HuH-7 (cell line): ENCODE data around the gene OXLD1.
"Not testable (repeated sequence)": the region's sequence is repeated elsewhere in the genome, so short reads cannot be mapped to it uniquely, and the experiment has no call there.

ENCODE experiments used
- DNase-seq: peaks from one replicate; pipeline ENCODE4 v3.0.0; 2011; ENCODE audit warnings: low spot score

Gene OXLD1

DNA sequence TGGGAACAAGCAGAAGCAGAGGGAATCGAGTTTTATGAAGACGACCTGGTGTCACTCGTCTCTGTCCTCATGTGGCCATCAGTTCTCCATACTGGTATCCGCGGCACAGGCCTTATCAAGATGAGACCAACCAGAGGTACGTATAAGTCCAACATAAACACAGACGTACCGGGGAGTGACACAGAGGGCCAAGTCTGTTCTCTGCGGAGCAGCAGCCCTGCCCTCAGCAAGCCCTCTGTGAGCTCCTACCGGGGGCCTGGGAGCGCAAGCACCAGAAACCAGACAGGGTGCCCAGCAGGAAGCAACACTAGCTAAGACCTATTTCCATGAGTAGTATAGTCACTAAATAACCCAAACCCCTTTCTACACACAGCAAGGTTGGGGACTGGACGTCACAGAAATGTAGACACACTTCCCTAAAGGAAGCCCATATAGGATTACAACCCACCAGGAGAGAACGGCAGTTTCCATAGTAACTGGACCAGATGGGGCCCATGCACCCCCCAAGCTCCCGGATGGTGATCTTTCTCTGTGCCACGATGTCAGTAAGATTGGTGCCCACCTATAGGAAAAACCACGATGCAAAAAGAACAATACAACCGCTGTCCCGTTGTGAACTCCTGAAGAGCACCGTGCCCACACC is 16.3 kb upstream of the OXLD1 start:
- no peak for DNase-seq

DNA sequence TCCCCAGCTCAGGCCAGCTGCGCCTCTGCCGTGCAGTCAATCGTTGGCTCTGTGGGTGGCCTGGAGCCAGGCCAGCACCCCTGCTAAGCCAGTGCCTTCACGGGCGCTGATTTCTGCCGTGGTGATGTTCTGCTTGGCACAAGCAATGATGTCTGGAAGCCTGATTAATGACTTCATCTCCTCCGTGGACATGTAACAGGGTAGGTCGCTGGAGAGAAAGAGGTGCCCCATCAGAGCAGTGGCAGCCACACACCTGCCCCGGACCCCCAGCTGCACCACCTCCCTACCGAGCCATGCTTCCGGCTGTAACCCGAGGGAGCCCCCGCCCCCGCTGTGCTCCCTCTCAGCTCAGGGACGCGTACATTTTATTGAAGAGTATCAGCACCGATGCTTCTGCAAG is 15.3 kb upstream of the OXLD1 start:
- no peak for DNase-seq

DNA sequence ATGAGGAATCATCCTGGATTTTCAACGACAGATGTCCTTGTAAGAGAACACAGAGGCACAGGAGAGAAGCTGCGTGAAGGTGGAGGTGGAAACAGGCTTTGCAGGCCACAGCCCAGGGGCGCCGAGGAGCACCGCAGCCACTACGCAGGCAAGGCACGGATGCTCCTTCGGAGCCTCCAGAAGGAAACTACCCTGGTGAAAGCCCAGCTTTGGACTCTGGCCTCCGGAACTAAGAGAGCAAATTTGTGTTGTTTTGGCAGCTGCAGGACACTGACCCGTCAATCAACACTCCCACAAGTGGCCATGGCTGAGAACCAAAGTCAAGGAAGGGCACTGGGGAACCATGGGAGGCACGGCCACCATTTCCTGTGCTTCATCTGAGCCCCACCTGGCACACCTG is 13.7 kb upstream of the OXLD1 start:
- no peak for DNase-seq

DNA sequence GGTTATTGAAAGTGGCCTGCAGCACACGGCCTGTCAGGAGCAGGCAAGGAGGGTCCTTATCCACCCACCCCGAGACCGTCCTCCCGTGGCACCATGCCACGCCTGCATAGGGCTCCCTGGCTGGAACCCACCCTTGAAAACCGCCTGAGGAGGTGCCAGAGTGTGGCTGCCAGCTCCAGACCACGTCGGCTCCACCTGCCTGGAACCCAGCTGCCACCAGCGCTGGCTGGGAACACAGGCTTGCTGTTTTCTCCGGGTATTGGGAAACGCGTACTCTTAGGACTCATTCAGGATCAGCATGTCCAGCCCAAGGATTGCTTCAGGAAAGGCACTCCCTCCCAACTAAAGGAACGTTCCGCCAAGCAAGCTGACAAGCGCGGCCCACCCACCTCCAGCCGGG is 10.5 kb upstream of the OXLD1 start:
- DNase-seq: no peak

DNA sequence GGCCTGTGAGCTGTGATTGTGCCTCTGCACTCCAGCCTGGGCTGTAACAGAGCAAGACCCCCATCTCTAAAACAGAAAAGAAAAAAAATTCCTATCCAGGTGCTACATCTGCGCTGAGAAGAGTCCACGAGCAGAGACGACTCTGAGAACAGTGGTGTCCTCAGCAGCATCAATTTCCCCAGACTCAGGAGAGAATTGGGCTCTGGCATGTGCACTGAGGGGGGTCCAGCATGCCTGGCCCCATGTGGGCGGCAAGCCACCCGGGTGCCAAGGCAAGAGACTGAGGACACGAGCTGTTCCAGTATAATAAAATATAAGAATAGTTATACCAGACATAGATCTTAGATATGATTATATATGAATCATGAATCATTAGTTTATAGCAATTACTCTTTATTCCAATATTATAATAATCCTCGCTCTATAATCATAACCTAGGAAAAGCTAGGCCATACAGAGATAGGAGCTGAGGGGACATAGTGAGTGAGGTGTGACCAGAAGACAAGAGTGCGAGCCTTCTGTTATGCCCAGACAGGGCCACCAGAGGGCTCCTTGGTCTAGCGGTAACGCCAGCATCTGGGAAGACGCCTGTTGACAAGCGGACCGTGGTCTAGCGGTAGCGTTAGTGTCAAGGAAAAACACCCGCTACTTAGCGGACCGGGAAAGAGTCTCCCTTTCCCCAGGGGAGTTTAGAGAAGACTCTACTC is 9.3 kb upstream of the OXLD1 start:
- DNase-seq: not testable (repeated sequence)

DNA sequence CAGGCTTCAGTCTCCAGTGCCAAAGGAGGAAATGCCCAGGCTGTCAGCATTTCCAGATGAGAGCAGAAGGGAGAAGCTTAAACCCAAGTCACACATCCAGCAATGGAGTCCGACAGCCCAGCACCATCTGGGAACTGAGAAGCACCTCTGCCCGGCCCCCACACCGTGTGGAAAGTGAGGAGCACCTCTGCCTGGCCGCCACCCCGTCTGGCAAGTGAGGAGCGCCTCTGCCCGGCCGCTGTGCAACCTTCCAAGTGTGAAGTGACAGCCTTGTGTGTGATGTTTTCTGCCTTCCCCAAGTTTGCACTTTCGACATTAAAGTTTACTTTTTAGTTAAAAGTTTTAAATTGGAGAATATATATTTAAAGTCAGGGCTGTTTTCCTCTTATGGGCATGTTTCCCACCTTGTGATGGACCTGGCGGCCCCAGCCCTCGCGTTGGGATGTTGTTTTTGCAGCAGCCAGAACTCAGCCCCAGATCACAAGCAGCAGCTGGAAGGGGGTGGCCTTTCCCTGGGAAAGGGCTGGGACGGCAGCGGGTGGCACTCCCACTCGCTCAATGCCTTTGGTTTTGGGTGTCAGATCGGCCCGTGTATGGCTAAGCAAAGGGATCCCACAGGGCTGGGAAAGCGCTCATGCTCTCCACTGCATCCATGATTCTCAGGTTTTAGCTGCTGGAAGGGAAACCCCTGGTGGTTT is 7.3 kb upstream of the OXLD1 start:
- no peak for DNase-seq

DNA sequence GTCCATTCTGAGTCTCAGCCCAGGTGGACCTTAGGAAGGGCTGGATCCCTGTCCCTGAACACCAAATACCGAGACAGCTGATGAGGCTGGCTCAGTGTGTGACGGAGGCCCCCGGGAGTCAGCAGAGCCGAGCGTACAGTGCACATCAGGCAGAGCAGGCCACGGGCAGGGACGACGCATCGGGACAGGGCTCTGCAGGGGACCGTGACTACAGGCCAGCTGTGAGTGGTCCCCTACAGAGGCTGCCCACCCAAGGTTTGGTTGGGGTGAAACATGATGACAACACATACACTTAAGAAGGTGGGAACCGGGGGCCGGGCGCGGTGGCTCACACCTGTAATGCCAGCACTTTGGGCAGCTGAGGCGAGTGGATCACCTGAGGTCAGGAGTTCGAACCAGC is 6.5 kb upstream of the OXLD1 start:
- DNase-seq: no peak

DNA sequence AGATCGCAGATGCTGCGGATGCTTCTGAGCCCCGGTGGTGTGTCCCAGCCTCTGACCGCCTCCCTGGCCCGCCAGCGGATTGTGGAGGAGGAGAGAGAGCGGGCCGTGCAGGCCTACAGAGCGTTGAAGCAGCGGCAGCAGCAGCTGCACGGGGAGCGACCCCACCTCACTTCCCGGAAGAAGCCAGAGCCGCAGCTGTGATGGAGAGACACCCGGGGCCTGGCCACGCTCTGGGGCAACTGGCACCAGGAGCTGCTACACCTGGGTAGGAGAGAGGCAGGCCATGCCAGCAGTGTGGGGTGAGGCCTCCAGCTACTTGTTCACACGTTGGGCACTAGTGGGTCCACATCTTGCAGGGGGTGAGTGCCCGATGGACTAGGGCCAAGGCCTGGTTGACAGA is 6.1 kb upstream of the OXLD1 start:
- no peak for DNase-seq

DNA sequence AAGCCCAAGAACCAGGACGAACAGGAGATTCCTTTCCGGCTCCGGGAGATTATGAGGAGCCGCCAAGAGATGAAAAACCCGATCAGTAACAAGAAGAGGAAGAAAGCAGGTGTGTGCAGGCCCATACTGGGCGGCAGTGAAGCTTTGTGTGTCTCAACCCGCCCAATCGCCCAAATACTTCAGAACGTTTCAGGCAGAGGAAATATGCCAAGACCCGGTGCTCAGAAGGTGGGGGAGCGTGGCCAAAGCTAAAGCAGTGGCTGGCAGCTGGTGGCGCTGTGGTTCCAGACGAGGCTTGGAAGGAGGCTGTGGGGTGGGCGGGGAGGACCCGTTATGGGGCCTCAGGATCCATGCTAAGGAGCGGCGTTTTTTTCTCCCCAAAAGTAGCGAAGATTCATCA is 1.3 kb upstream of the OXLD1 start:
- no peak for DNase-seq

DNA sequence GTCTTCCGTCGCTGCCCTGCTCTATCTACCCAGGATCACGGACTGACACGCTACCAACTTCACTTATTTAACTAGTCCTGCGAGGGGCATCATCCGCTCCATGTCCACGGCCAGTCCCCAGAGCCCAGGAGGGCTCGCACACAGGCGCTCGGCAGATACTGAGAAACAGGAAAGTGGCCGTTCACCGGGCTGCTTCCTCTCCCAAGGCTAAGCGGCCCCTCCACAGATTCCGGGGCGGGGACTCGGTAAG is 388 bp downstream of the OXLD1 start:
- DNase-seq: no peak

DNA sequence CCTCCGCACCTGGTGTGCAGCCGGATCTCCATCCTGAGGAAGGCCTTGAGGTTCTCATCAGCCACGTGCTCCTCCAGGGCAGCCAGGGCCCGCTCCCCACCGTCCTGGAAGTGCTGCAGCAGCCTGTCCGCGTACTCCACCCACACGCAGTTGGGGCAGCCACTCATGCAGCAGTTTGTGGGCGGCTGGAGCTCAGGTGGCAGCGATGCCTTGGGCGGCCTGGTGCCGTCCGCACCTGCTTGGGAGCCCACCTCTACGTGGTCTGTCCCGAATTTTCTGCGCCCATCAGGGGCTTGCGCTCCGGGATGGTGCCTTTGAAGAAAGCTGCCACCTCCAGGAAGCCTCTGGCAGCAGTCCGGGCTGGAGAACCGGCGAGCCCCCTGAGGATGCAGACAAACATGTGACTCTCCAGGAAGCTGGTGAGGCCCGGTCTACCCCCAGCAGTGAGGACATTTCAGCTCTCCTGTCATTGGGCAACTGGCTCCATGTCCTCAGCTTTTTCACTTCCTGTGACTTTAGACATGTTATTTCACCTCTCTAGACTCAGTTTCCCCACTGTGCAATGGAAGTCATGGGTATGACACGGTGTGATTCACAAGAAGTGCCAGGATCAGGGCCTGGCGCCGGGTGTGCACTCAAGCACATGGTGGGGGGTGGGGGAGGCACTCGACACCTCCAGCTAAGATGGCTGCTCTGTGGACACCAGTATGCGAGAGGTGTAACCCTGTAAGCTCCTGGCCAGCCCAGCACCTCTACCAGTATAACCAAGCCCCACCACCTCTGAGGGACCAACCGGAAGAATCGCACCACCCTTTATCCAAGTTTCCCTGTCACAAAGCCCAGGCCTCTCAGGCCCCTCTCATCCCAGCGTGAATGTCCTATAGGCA is 957 bp downstream of the OXLD1 start:
- peak; percentile 49 for DNase-seq

DNA sequence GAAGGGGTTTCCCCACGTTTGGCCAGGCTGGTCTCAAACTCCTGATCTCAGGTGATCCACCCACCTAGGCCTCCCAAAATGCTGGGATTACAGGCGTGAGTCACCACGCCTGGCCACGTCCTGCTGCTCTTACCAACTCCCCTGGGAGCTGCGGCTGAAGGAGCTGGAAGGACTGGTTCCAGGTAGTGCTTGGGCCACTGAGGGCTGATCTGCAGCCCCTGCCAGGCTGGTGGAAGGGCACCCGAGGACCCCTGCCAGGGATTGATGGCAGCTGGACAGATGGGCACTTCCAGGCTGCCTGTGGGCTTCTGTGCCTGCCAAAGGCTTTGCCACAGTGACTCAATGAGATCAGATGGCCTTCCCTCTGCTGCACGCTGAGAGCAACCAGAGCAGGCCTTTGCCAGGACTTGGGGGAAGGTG is 2.3 kb downstream of the OXLD1 start:
- no peak for DNase-seq

DNA sequence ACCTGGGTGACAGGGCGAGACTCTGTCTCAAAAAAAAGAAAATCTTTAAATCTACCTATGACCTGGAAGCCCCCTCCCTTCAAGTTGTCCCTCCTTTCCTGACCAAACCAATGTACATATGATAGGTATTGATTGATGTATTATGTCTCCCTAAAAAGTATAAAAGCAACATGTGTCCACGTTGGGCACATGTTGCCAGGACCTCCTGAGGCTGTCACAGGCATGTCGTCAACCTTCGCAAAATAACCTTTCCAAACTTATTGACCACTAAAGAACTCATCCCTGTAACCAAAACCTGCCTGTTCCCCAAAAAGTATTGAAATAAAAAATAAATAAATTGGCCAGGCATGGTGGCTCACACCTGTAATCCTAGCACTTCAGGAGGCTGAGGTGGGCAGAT is 4.4 kb downstream of the OXLD1 start:
- no peak for DNase-seq

DNA sequence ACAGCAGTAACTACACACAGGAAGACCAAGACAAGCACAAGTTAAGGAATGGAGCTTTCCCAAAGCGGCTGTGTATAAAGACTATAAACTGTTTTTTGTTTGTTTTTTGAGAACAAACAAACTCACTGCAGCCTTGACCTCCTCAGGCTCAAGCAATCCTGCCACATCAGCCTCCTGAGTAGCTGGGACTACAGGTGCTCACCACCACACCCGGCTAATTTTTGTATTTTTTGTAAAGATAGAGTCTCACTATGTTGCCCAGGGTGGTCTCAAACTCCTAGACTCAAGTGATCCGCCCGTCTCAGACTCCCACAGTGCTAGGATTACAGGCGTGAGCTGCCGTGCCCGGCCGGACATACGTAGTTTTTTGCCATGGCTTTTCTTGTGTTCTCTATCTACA is 6.0 kb downstream of the OXLD1 start:
- DNase-seq: no peak

DNA sequence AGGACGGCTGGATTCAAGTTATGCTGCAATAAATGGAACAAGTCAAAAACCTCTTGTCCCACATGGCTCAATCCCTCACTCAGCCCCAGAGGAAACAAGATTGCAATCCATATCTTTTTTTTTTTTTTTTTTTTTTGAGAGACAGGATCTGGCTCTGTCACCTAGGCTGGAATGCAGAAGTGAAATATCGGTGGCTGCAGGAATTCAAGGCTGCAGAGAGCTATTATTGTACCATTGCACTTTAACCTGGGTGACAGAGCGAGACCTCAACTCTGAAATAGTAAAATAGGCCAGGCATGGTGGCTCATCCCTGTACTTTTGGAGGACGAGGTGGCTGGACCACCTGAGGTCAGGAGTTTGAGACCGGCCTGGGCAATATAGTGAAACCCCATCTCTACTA is 7.4 kb downstream of the OXLD1 start:
- DNase-seq: no peak

DNA sequence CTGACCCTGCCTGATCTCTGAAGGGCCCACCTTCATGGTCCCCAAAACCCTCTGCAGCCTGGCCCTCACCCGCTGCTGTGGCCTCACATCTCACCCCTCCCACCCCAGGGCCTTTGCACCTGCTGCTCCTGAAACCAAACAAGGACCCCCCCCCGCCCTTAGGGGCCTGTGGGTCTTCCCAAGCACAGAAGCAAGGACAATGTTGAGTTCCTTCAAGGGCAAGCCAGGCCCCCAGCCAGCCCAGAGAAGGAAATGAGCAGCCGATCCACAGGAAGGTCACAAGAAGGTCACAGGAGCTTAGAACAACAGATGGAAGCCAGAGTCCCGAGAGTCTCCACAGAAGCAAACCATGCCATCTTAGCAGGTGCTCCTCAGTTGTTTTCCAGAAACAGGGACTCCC is 9.6 kb downstream of the OXLD1 start:
- DNase-seq: no peak

DNA sequence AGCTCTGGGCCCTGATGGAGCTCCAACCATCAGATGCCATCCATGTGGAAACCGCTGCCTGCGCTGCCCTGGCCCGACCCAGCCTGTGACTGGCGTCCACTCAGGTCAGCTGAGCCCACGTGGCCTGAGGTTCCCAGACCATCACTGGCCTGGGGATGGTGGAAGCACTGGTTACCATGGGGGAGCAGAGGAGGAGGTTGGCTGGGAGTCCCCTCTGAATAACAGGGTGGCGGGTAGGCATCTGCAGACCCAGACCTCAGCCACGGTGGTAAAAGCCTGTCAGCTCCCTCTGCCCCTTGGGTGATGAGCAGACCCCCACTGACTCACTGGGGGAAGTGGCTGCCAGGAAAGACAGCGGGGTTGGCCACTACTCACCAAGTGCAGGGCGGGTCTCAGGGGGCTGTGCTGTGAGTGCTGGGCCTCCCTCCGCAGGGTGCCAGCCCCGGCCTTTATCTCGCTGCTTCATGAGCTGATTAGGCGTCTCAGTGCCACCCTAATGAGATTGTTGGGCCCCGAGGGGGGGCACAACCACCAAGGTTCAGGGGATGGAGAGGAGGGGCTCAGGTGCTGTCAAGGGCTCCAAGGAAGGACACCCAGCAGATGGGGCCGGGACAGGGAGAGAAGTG is 10.2 kb downstream of the OXLD1 start, which contains the start of gene PDE6G:
PDE6G (minus strand) TSS at position 425 of the 626 bp plus-strand sequence. CDS start 3,237 bp downstream, outside the sequence.
- no peak for DNase-seq

DNA sequence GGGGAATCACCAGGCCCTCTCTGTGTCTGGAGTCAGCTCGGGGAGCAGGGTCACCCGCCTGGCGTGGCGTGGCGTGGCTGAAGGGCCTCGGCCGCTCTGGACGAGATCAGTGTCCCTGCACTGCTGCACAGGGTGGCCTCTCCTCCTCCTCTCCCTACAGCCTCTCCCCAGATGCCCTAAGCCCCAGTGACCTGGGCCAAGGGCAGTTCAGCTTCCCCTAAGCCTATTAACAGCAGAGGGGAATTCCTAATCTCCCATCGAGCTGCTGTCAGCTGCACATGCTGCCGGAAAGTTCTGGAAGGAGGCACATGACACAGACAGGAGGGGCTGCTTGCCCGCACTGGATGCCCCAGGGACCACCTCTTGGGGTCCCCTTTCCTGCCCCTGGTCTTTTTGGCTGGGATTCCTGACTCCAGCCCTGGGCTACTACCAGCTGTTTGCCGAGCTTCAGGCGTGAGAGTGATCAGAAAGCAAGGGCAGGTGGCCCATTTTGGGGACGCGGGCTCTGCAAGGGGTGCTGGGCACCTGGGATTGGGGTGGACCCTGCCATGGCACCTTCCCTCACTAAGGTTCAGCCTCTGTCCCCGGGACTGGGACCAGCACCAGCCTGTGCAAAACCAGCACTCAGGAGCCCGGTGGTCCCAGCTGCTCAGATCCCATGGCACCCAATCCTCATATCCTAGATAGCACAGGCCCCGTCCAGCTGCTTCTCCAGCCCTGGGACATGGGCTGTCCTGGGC is 10.9 kb downstream of the OXLD1 start:
- no peak for DNase-seq

DNA sequence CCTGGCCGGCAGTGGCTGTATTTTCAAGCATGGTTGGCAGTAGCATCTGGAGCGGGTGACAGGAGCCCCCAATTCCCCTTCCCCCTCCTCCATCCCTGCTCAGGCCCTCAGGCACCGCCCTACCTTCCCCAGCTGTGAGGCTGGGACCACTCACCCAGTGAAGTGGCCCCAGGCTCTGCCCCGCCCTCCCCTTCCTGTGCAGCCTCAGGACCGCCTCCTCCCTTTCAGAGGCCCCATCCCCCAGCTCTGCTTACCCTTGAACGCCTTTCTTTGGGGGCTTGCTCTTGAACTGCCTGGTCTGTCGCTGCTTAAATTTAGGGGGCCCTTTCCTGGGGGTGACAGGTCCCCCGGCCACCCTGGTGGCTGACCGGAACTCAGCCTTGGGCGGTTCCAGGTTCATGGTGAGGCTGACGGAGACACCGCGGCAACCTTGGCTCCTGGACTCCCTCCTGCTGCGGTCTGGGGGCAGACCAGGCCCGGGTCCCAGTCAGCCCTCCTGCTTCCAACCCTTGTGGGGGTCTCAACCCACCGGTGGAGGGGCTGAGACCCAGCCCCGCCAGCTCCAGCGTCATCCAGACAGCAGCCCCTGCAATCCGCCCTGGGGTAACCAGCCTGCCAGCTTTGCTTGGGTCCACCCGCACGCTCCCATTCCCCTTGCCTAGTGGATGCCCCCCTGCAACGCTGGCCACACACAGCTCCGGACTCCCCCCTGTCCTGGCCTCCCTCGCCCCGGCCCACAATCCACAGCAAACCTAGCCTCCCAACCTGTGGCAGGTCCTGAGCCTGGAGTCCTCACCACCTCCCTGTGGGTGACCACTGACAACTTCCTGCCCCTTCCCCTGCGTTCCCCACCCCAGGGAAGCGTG is 13.3 kb downstream of the OXLD1 start:
- DNase-seq: no peak

DNA sequence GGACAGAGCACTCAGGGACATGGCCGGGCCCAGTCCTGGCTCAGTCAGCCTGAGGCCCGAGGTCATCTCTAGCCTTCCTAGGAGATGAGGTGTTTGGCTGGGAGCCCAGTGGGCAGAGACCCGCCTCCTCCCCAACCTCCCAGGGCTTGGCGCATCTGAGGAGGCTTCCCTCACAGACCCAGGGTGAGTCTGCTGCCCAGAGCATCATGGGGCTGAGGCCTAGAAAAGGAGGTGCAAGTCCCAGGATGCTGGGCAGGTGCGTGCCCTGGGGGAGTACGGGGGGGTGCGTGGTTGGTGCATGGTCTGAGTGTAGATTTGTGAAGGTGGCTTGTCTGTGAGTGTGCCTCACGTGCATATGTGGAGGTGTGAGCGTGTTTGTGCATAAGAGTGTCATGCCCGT is 14.7 kb downstream of the OXLD1 start:
- no peak for DNase-seq

DNA sequence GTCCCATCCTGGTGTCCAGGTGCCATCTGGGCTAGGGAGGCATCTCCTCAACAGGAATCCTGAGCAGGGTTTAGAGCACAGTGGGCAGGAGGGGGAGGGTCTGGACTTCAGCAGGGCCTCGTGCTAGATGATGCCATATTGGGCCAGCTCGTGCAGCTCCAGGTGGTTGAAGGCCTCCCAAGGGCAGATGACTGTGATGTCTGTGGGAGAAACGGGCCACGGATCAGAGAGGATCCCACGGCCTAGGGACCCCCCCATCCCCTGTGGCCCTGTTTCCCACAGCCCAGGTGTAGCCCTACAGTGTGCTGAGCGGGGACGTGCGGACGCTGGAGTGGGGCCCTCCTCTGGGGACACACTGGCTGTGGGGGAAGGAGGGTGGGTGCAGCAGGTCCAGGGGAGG is 15.5 kb downstream of the OXLD1 start:
- DNase-seq: no peak
